Right renal pelvis (tissue), 4 donors: ENCODE results near the gene SEL1L. TPM values are rescaled to one million over a fixed set of nuclear protein-coding genes. Genes with fewer than 3 reads are reported as not detected.
"Not testable (repeated sequence)": the region's sequence is repeated elsewhere in the genome, so short reads cannot be mapped to it uniquely, and the experiment has no call there.

ENCODE experiments used
- DNase-seq, 4 donors: peaks; one replicate each; pipeline ENCODE4 v3.0.0-alpha.2; 2013; ENCODE audit warnings: low read depth in 4 of 4, low spot score in 3 of 4, missing footprints in 1 of 4
- polyA plus RNA-seq, 4 donors: library from polyadenylated mRNA; unstranded; fragments of 120-200 nt; gene quantifications; one replicate each; pipeline ENCODE4 v1.2.1, GENCODE V29; 2013; ENCODE audit not compliant: insufficient read length in 4 of 4

Gene SEL1L
- polyA plus RNA-seq, result 10 to 100 TPM; 70.2 to 92.0 (median 89.2) TPM

- DNase-seq, result peak; percentile 97 to 100 (median 99)
Measured at GRCh38 chr14:81533536-81534343, at the start of gene SEL1L. SEL1L (minus strand) TSS chr14:81533853; CDS start chr14:81533744, 109 bp downstream.

GRCh38 chr14:81582420-81582819 is 48.8 kb upstream of the SEL1L start:
- no peak for DNase-seq

- DNase-seq, result no peak
Measured at GRCh38 chr14:81579115-81579514, 45.5 kb upstream of the SEL1L start.

- no peak for DNase-seq
Measured at GRCh38 chr14:81571437-81571836, 37.8 kb upstream of the SEL1L start.

GRCh38 chr14:81567302-81567701 is 33.6 kb upstream of the SEL1L start:
- no peak for DNase-seq

GRCh38 chr14:81565441-81566290 is 32.0 kb upstream of the SEL1L start:
- DNase-seq, result peak in 3 of 4 donors; percentile 7 to 38 (median 20)

GRCh38 chr14:81562818-81563217 is 29.2 kb upstream of the SEL1L start:
- no peak for DNase-seq

GRCh38 chr14:81561084-81561775 is 27.6 kb upstream of the SEL1L start:
- no peak for DNase-seq

GRCh38 chr14:81559385-81559784 is 25.7 kb upstream of the SEL1L start:
- no peak for DNase-seq

GRCh38 chr14:81557146-81557545 is 23.5 kb upstream of the SEL1L start:
- no peak for DNase-seq

- no peak for DNase-seq
Measured at GRCh38 chr14:81555684-81556083, 22.0 kb upstream of the SEL1L start.

- no peak for DNase-seq
Measured at GRCh38 chr14:81555051-81555450, 21.4 kb upstream of the SEL1L start.

GRCh38 chr14:81551471-81551870 is 17.8 kb upstream of the SEL1L start:
- no peak for DNase-seq

- no peak for DNase-seq
Measured at GRCh38 chr14:81550001-81550637, 16.5 kb upstream of the SEL1L start.

- DNase-seq, result not testable (repeated sequence)
Measured at GRCh38 chr14:81541206-81541605, 7.6 kb upstream of the SEL1L start.

GRCh38 chr14:81537193-81537592 is 3.5 kb upstream of the SEL1L start:
- DNase-seq, result no peak

- DNase-seq, result no peak
Measured at GRCh38 chr14:81536241-81536771, 2.7 kb upstream of the SEL1L start.

GRCh38 chr14:81535396-81536164 is 1.9 kb upstream of the SEL1L start:
- DNase-seq, result no peak

- DNase-seq, result no peak
Measured at GRCh38 chr14:81534510-81535074, 939 bp upstream of the SEL1L start.
